Testis (tissue), 3 donors: ENCODE data around the gene IWS1. TPM values are rescaled to one million over a fixed set of nuclear protein-coding genes. Genes with fewer than 3 reads are reported as not detected.

Source experiments
- DNase-seq: peaks from one replicate; pipeline ENCODE4 v3.0.0-alpha.2; 2019
- H3K27ac ChIP-seq, 2 donors: fragments of 200-600 bp; sonication (generic); one replicate each; pipeline ENCODE4 v1.5.1; 2019
- H3K27me3 ChIP-seq: fragments of 200-600 bp; sonication (generic); one replicate; pipeline ENCODE4 v1.5.1; 2019
- H3K36me3 ChIP-seq: fragments of 200-600 bp; sonication (generic); one replicate; pipeline ENCODE4 v1.5.1; 2017; ENCODE audit warnings: low read depth; ENCODE audit errors: missing control alignments
- H3K4me1 ChIP-seq: fragments of 200-600 bp; sonication (generic); one replicate; pipeline ENCODE4 v1.5.1; 2019
- H3K4me3 ChIP-seq, 2 donors: fragments of 200-600 bp; sonication (generic); one replicate each; pipeline ENCODE4 v1.5.1; 2017 to 2019
- H3K9me3 ChIP-seq: fragments of 200-600 bp; sonication (generic); one replicate; pipeline ENCODE4 v1.5.1; 2017
- CTCF ChIP-seq, 3 experiments: fragments of 450-650 bp in 2 of 3; fragments of 200-600 bp in 1 of 3; sonication (generic) in 1 of 3; IDR thresholded peaks; one replicate each; pipeline ENCODE4 v1.5.1; 2016 to 2019; ENCODE audit warnings: antibody characterized with exemption in 3 of 3, mild to moderate bottlenecking in 2 of 3, moderate library complexity in 1 of 3
- POLR2A ChIP-seq: fragments of 450-650 bp; IDR thresholded peaks from one replicate; pipeline ENCODE4 v1.6.1; 2017; ENCODE audit warnings: antibody characterized with exemption, mild to moderate bottlenecking, moderate library complexity
- WGBS, 2 donors: methylation state at CpG; one replicate each; pipeline ENCODE4 v1.1.5; 2018; 5-methylcytosine and 5-hydroxymethylcytosine counted together
- intact Hi-C: fragments of 100-400 bp; cut with DNase I; formaldehyde crosslinking; loops from one replicate; pipeline ENCODE4 v1.15.1; 2023; ENCODE audit warnings: low total_unique reads
- polyA plus RNA-seq: library from polyadenylated mRNA; stranded (reverse); fragments of 350-450 nt; fragmentation: Illumina TruSeq; extraction: RNeasy Lipid Tissue Mini Kit (QIAGEN cat#74804); gene quantifications from one replicate; pipeline ENCODE4 v1.2.3, GENCODE V29; 2014; ENCODE audit warnings: low read depth, low replicate concordance; ENCODE audit not compliant: insufficient read depth
- total RNA-seq, 2 donors: library from RNA; depleted of rRNA; stranded (reverse); fragments of >200 nt; gene quantifications; one replicate each; pipeline ENCODE4 v1.2.3, GENCODE V29; 2016

The IWS1 gene
- total and polyA plus RNA-seq, 3 donors from 2014 or later, result 33.7 to 52.7 (median 39.6) TPM

DNA sequence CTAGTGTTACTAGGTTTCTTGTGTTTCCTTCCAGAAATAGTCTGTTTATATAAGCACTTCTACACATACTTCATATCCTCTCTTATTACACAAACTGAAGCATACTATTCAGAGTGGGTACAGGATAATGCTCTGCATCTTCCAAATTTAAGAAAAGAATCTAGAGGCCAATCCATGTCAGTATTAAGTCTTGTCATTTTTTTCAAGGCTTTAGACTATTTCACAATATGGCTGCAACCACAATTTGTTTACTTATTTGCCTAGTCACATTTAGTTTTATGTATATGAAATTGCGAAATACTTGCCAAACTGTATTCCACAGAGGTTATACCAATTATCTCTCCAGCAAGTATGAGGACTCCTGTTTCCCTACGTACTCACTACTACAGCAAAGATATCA, 27.9 kb downstream of the IWS1 start:
- DNase-seq, result no peak
- 100% methylated on average over 2 of the region's 2 CpGs for WGBS, 2 donors
- intact Hi-C loops, result no loop called here

GRCh38 chr2:127490283-127490682, 36.0 kb downstream of the IWS1 start:
- no peaks in the 10 kb centered on the region for H3K27me3 ChIP-seq
- TF ChIP-seq POLR2A, result no peak
- TF ChIP-seq CTCF (IDR thresholded peaks at IDR 0.05), result no peak
- no peaks in the 10 kb centered on the region for H3K36me3 ChIP-seq
- intact Hi-C loops, result no loop called here
- no peak overlapping the region for H3K27ac ChIP-seq
- no peak for DNase-seq
- WGBS, 2 donors, result 88 to 91% methylated on average over 4 of the region's 4 CpGs
- H3K4me3 ChIP-seq, result no peak overlapping the region
- H3K4me1 ChIP-seq, result no peaks in the 10 kb centered on the region
- no peaks in the 10 kb centered on the region for H3K9me3 ChIP-seq

More for the DNA sequence above, 27.9 kb downstream of the IWS1 start:
- Histone ChIP-seq H3K36me3 (no peaks in the 10 kb centered on the region), H3K4me3 (no peak overlapping the region), H3K27ac (no peak overlapping the region), H3K9me3 (no peaks in the 10 kb centered on the region), H3K27me3 (no peaks in the 10 kb centered on the region), H3K4me1 (no peaks in the 10 kb centered on the region)
- TF ChIP-seq CTCF (IDR thresholded peaks at IDR 0.05) (no peak), POLR2A (no peak)

DNA sequence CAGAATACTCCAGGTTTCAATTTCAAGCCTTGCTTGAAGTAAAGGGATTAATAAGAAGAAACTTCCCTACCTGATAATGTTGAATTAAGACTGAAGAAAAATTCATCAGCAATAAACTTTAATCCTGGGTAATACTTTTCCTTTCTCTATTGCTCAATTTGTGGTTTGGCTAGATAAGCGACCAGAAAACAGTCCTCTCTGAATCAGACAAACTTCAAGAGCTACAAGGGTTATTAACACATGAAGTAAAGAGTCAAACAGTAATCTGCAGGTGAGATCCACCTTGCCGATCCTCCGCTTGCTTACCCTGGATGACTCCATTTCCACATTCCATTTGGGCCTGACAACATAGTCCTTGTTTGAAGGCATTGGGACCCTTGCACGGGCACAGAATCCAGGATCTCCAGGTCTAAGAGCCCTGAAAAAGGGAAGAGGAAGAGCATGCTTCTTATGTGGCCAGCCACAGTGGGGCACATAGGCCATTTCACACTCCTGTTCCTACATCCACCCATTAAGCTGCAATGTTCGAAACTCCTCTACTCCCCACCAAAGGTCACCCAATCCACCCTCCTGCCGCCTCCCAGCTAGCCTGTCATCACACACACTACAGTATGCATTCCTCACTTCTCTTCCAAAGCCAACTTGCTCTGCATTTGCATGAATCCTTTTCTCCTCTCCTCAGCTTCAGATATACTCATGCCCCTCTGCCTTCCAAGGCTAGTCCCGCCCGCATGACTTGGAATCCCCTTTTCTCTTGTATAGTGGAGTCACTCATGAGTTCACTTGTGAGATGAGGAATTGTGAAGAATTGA, 39.8 kb downstream of the IWS1 start:
- TF ChIP-seq CTCF (IDR thresholded peaks at IDR 0.05), result no peak
- TF ChIP-seq POLR2A, result no peak
- Histone ChIP-seq H3K36me3 (no peaks in the 10 kb centered on the region), H3K4me1 (no peaks in the 10 kb centered on the region), H3K27ac (no peak overlapping the region), H3K27me3 (no peaks in the 10 kb centered on the region), H3K9me3 (no peaks in the 10 kb centered on the region), H3K4me3 (no peak overlapping the region)
- WGBS, 2 donors, result 93 to 94% methylated on average over 8 of the region's 8 CpGs
- intact Hi-C loops, result no loop called here
- no peak for DNase-seq

DNA sequence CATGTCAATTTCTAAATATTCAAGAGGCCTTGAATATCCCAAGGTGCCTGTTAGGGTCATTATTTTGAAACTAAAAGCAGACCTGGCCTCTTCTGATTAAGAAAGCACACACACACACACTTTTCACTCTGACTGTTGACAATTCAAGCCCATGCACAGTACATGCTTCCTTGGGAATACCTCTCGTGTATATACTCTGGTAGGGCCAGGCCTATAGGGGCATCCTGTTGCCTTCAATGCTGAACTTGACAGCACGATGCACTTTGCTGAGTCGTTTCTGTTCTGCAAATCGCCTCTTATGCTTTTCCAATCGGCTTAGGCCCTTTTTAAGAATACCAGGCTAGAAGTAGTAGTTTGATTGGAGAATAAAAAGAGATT, 40.6 kb downstream of the IWS1 start:
- WGBS, 2 donors, result 85 to 87% methylated on average over 5 of the region's 5 CpGs
- no peaks in the 10 kb centered on the region for H3K9me3 ChIP-seq
- no peak for TF ChIP-seq CTCF (IDR thresholded peaks at IDR 0.05)
- TF ChIP-seq POLR2A, result no peak
- no peaks in the 10 kb centered on the region for H3K4me1 ChIP-seq
- H3K36me3 ChIP-seq, result no peaks in the 10 kb centered on the region
- H3K27ac ChIP-seq, result no peak overlapping the region
- no peak overlapping the region for H3K4me3 ChIP-seq
- no peak for DNase-seq
- no peaks in the 10 kb centered on the region for H3K27me3 ChIP-seq
- intact Hi-C loops, result no loop called here
